DOHH2 (cell line): Measurements from ENCODE around the gene OLFM4.

ENCODE experiments used
- EZH2phosphoT487 ChIP-seq: fragments of 200-600 bp; sonication (generic); IDR thresholded peaks from 2 replicates; pipeline ENCODE4 v1.6.1; 2017; ENCODE audit warnings: borderline replicate concordance, mild to moderate bottlenecking, antibody characterized with exemption, low read length, moderate library complexity, mixed read lengths
- TF ChIP-seq, protein P1 (sequence below): fragments of 200-600 bp; sonication (generic); IDR thresholded peaks from one replicate; pipeline ENCODE4 v1.5.1; 2014; ENCODE audit warnings: antibody characterized with exemption, mild to moderate bottlenecking, low read depth, low read length; ENCODE audit not compliant: poor library complexity, severe bottlenecking

DNA sequence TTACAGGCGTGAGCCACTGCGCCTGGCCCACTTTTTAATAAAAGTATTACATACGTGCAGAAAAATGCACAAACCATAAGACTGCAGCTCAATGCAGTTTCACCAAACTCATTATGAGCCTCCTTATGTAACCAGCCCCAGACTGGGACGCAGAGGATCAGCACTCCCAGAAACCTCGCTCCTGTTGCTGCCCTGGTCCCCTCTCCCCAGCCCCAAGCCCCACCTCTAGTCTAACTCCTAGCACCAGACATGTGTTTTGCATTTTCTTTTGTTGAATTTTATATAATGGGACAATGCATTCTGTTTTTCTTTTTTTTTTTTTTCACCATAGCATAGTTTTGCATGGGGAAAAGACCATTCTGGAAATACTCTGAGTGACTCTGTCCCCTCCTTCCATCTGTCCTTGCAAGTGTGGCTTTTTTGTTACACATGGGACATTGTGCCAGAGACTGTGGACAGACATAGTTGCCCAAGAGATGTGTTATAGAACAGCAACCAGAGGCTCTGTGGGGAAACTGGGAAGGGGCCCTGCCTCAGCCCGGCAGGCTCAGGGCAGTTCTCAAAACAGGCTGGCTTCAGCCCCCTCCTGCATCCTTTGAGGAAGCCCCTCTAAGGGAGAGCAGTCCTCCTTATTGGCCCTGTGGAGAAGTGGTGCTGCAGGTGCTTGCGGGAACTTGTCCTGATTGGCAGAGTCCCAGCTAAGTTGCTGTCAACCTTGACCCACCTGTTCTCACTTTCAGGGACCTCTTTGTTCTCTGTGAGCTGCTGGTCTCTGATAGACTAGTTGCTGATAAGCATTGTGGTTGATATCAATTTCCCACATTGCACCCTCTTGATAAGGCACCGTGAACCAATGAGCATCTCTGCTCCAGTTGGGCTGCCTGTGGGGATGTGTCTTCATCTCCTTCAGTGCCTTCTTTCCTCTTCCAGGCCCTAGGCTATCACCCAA is 13.8 kb upstream of the OLFM4 start:
- TF ChIP-seq, protein P1, sequence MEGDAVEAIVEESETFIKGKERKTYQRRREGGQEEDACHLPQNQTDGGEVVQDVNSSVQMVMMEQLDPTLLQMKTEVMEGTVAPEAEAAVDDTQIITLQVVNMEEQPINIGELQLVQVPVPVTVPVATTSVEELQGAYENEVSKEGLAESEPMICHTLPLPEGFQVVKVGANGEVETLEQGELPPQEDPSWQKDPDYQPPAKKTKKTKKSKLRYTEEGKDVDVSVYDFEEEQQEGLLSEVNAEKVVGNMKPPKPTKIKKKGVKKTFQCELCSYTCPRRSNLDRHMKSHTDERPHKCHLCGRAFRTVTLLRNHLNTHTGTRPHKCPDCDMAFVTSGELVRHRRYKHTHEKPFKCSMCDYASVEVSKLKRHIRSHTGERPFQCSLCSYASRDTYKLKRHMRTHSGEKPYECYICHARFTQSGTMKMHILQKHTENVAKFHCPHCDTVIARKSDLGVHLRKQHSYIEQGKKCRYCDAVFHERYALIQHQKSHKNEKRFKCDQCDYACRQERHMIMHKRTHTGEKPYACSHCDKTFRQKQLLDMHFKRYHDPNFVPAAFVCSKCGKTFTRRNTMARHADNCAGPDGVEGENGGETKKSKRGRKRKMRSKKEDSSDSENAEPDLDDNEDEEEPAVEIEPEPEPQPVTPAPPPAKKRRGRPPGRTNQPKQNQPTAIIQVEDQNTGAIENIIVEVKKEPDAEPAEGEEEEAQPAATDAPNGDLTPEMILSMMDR, result no peak
- no peak for TF ChIP-seq EZH2phosphoT487
